ENCODE measurements around the gene HSPB8. TPM values are rescaled to one million over a fixed set of nuclear protein-coding genes. Genes with fewer than 3 reads are reported as not detected.

The HSPB8 gene
- total and polyA plus RNA-seq, 7 donors, result 2.1 to 485 (median 311) TPM

GRCh38 chr12:119156401-119157044 lies 22.2 kb upstream of the HSPB8 start:
- no peak overlapping the region for H3K27ac ChIP-seq
- no peaks in the 10 kb centered on the region for H3K36me3 ChIP-seq
- intact Hi-C loops (cut with DNase I), result no loop called here
- H3K4me3 ChIP-seq, result no peak overlapping the region
- no peak for DNase-seq
- no peaks in the 10 kb centered on the region for H3K4me1 ChIP-seq
- WGBS, 2 donors, result 79 to 81% methylated on average over 35 of the region's 35 CpGs
- no peaks in the 10 kb centered on the region for H3K27me3 ChIP-seq
- H3K9me3 ChIP-seq, result peaks cover 0 to 4% (median 3%) of the 10 kb centered on the region in 4 donors
- no peak for TF ChIP-seq EP300 (IDR thresholded peaks at IDR 0.05)
- no peak for TF ChIP-seq POLR2A (IDR thresholded peaks at IDR 0.05)
- TF ChIP-seq CTCF (IDR thresholded peaks at IDR 0.05), result no peak
- no peak for TF ChIP-seq POLR2AphosphoS5 (IDR thresholded peaks at IDR 0.05)

- intact Hi-C loops (cut with DNase I), result no loop called here
- Histone ChIP-seq H3K36me3 (no peaks in the 10 kb centered on the region), H3K9me3 (no peaks in the 10 kb centered on the region), H3K27me3 (no peaks in the 10 kb centered on the region), H3K4me1 (no peaks in the 10 kb centered on the region), H3K27ac (no peak overlapping the region), H3K4me3 (no peak overlapping the region)
- no peak for TF ChIP-seq POLR2A (IDR thresholded peaks at IDR 0.05)
- 70 to 93% methylated on average over 6 of the region's 6 CpGs for WGBS, 2 donors
- no peak for DNase-seq
Measured at GRCh38 chr12:119157528-119157927, 21.2 kb upstream of the HSPB8 start.

- no peak overlapping the region for H3K4me3 ChIP-seq
- no peaks in the 10 kb centered on the region for H3K4me1 ChIP-seq
- H3K9me3 ChIP-seq, result no peaks in the 10 kb centered on the region
- no peak overlapping the region for H3K27ac ChIP-seq
- H3K36me3 ChIP-seq, result no peaks in the 10 kb centered on the region
- TF ChIP-seq POLR2A (IDR thresholded peaks at IDR 0.05), result no peak
- no peak for TF ChIP-seq CTCF (IDR thresholded peaks at IDR 0.05)
- no peaks in the 10 kb centered on the region for H3K27me3 ChIP-seq
- no peak for DNase-seq
- WGBS, 2 donors, result 81 to 86% methylated on average over 7 of the region's 7 CpGs
- intact Hi-C loops (cut with DNase I), result no loop called here
Measured at GRCh38 chr12:119157978-119158377, 20.8 kb upstream of the HSPB8 start.

- H3K4me3 ChIP-seq, result no peak overlapping the region
- TF ChIP-seq POLR2A (IDR thresholded peaks at IDR 0.05) (no peak), EP300 (IDR thresholded peaks at IDR 0.05) (no peak), POLR2AphosphoS5 (IDR thresholded peaks at IDR 0.05) (no peak), CTCF (IDR thresholded peaks at IDR 0.05) (no peak)
Measured at GRCh38 chr12:119158402-119158801, 20.3 kb upstream of the HSPB8 start.

GRCh38 chr12:119159844-119160243 lies 18.9 kb upstream of the HSPB8 start:
- no peak for DNase-seq
- no peaks in the 10 kb centered on the region for H3K4me1 ChIP-seq
- H3K27me3 ChIP-seq, result peaks cover 0 to 5% (median 0%) of the 10 kb centered on the region in 3 donors
- no peaks in the 10 kb centered on the region for H3K36me3 ChIP-seq
- H3K9me3 ChIP-seq, result no peaks in the 10 kb centered on the region
- intact Hi-C loops (cut with DNase I), result no loop called here
- no peak overlapping the region for H3K4me3 ChIP-seq
- TF ChIP-seq POLR2A (IDR thresholded peaks at IDR 0.05) (no peak), POLR2AphosphoS5 (IDR thresholded peaks at IDR 0.05) (no peak), CTCF (IDR thresholded peaks at IDR 0.05) (no peak), EP300 (IDR thresholded peaks at IDR 0.05) (no peak)
- H3K27ac ChIP-seq, result no peak overlapping the region
- WGBS, 2 donors, result 76 to 82% methylated on average over 2 of the region's 2 CpGs

More at GRCh38 chr12:119158402-119158801, 20.3 kb upstream of the HSPB8 start:
- Histone ChIP-seq H3K9me3 (no peaks in the 10 kb centered on the region), H3K4me1 (no peaks in the 10 kb centered on the region), H3K27ac (no peak overlapping the region), H3K27me3 (no peaks in the 10 kb centered on the region), H3K36me3 (no peaks in the 10 kb centered on the region)
- intact Hi-C loops (cut with DNase I), result no loop called here
- DNase-seq, result no peak
- 64 to 79% methylated on average over 7 of the region's 7 CpGs for WGBS, 2 donors

Data from sigmoid colon (tissue), 7 donors.